Limb (tissue), 2 donors: ENCODE measurements around the gene COL20A1.
A peak's percentile ranks its signal among the peaks of the same experiment; 100 is the strongest.
"Not testable (repeated sequence)": the region's sequence is repeated elsewhere in the genome, so short reads cannot be mapped to it uniquely, and the experiment has no call there.

ENCODE experiments used
- DNase-seq, 2 donors: peaks; one replicate each; pipeline ENCODE4 v3.0.0-alpha.2; 2016; ENCODE audit errors: extremely low spot score in 2 of 2

The COL20A1 gene

DNA sequence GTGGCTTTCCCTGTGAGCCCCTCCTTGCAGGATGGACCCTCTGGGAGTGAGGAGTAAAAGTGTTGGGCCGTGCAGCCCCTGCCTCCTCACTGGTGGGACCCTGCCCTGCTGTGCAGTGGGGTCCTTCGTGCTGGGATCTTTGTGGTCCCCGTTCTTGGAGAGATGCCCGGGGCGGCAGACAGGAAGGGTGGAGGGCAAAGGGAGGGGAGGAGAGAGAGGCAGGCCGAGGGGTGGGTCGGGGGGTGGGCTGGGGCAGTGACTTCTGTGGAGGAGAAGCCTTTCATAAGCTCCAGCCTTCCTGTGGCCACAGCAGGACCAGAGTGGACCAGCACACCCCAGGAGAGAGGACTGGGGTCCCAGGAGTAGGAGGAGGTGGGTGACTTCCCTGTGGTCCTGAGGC, at the start of gene COL20A1:
Gene COL20A1, plus strand, starts transcription at position 283 of the 400 bp plus-strand sequence. CDS start 1,922 bp downstream, outside the sequence.
- no peak for DNase-seq

DNA sequence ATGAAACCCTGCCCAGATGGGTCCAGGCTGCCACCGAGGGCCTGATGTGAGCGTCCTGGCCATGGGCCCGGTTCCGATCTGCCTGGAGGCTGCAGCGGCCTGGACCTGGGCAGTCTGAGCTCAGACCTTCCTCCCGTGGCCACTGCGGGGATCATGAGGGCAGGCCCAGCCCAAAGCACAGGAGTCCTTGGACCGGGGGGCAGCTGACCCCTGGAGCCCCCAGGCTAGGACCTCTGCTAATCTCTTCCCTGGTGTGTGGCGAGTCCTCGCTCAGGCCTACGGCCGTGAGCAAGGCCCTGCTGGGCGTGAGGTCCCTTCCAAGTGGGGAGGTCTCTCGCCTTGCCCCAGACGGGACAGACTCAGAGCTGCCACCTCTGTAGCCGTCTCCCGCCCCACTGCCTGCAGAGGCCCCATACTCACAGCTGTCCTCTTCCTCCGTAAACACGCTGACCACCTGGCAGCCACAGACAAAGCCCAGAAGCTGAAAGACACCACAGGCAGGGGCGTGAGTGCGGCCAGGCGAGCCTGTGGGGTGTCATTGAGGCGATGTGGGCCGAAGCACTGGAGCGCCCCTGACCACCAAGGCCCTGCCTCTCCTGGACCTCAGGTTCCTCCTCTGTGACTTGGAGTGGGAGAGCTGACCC, 49.3 kb upstream of the COL20A1 start:
- no peak for DNase-seq

DNA sequence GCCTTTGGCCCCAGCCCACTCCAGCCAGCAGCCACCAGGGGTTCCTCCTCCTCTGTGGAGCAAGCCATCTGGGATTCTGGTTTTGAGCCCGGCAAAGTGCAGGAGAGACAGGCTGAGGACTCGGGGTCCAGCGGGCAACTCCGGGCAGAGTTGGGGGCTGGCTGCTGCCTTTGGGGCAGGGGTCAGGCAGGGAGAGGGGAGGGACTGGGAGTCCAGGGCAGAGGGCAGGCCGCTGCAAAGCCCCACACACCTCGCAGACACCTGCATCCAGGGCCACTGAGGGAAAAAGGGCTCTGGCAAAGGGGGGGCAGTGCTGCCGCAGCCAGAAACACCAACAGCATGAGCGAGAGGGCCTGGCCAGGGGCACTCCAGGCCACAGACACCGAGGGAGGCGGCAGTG, 48.5 kb upstream of the COL20A1 start:
- DNase-seq = no peak

DNA sequence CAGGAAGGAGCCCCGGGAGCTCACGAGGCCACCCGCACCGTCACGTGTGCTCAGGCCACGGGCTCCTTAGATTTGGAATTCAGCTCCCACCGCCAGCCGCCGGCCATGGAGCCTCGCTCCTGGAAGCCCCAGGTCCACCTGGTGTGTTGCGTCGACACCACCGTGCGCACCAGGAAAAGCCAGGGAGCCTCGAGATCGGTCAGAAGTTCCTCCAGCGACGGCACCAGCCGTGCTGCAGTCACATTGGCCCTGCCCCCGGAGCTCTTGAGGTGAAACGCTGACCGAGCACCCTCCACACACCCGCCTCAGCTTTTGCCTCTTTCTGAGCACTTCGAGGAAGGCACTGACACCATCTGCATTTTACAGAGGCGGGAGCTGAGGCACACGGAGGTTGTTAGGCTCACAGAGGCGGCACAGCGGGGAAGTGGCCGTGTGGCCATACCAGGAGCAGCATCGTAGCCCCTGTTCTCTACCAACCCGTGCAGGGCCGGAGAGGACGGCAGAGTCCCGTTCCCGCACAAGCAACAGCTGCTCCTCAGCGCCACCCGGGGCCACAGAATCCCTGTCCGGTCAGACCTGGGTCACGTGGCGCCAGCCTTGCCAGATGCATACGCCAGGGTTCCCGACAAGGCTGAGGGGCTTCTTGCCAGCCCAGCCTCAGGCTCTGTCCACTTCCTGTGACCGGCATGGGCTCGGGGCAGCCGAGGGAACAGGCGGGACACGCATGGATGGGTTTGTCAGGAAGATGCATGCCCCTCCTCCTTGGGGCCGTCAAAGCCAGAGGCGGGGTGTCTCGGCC, 46.3 kb upstream of the COL20A1 start:
- no peak for DNase-seq

DNA sequence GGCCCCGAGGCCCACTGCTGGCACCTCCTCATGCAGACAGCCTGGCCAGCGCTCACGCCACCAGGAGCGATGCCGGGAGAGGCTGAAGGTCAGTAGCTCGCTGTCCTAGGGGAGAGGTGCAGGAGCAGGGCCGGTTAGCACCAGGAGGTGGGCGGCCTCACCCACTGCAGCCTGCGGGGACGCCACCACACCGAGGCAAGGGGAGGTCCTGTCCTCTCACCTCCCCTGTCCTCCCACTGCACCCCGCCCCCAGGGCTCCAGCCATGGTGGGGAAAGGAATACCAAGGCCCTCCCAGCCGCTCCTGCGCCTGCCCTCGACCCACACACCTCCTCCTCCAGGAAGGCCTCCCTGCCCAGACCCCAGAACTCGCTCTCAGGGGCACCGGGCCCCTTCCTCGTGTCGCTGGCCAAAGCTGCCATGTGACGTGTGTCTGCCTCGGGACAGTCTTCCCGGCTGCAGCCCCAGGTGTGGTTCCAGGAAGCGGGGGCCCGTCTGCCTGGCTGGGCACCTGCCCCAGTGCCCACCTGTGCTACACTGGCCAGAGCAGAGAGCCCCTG, 45.2 kb upstream of the COL20A1 start:
- no peak for DNase-seq

DNA sequence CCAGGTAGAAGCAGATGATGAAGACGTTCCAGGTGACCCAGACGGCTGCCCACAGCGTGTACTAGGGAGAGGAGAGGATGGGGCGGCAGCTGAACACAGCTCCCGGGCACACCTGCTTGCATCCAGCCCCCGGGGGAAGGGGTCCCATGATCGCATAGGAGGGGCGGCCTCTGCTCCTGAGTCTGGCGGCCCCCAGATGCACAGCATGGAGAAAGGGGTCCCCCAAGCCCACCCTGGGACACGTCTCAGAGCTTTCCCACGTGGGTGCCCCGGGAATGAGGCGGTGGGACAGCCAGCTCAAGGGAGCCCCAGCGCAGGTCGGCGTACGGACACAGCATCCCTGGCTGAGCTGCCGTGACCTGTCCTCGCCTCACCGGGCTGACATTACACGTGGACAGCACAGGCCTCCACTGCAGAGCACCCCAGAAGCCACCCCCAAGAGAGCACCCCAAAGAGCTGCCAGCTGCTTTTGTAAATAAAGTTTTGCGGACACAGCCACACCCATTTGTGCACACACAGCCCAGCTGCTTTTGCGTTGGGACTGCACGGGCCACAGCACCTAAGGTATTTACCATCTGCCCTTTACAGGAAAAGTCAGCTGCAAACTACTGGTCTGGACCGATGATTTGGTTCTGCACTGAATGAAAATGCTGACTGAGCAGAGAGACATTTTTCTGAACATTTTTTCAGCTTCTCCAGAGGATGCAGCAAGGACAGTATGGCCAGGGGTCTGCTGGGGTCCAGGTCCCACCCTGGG, 44.0 kb upstream of the COL20A1 start:
- no peak for DNase-seq

DNA sequence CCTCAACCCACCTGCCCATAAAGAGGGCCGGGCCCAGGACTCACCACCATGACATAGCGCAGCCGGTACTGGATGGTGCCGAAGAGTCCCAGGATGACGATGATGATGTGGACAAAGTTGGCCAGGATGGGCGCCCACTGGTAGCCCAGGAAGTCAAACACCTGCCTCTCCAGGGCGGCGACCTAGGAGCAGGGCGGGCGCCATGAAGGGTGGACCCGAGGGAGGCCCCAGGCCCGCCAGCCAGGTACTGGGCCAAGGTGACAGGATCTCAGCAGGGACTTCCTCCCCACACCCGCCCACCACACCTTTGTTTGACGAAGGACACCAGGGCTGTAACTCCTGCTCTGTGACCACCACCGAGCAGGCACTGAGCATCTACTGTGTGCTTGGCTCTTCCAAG, 43.1 kb upstream of the COL20A1 start:
- DNase-seq = no peak

DNA sequence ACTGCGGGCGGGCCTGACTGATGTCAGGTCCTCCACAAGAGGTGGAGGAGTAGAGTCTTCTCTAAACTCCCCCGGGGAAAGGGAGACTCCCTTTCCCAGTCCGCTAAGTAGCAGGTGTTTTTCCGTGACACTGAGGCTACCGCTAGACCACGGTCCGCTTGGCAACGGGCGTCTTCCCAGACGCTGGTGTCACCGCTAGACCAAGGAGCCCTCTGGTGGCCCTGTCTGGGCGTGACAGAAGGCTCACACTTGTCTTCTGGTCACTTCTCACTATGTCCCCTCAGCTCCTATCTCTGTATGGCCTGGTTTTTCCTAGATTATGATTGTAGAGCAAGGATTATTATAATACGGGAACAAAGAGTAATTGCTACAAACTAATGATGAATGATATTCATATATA, 41.6 kb upstream of the COL20A1 start:
- DNase-seq = not testable (repeated sequence)

DNA sequence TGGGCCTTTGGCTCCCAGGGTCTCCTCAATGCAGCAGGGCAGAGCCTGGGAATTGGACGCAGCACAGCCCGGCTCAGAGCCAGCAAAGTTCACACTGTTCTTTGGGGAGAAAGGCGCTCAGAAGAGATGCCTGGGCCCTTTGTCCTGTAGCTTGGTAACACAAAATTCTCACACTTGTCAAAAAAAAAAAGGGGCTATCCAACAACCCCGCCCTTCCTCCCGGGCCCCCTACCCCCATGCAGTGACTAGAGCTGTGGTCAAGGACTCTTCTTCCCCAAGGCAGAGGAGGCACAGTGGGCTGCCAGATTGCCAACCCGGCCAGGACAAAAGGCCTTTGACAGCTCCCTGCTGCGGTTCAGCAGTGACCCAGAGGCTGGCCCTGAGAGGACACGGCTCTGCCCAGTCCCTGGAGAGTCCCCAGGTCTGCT, 40.7 kb upstream of the COL20A1 start:
- no peak for DNase-seq

DNA sequence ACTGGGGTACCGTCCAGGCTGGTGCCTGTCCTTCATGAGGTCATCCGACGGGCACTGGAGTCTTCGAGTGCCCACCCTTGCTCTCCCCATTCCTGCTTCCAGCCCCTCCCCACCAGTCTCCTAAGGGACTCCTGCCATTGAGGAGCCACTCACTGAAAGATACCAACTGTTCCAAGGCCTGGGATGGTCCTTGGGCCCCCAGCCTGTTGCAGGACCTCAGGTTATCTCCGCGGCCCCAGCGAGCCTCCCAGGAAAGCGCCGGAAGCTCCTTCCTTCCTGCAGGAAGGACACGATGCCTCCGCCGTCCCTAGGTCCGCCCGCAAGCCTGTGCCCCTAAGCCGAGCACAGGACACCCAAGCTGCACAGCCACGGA, 39.9 kb upstream of the COL20A1 start:
- DNase-seq = no peak

DNA sequence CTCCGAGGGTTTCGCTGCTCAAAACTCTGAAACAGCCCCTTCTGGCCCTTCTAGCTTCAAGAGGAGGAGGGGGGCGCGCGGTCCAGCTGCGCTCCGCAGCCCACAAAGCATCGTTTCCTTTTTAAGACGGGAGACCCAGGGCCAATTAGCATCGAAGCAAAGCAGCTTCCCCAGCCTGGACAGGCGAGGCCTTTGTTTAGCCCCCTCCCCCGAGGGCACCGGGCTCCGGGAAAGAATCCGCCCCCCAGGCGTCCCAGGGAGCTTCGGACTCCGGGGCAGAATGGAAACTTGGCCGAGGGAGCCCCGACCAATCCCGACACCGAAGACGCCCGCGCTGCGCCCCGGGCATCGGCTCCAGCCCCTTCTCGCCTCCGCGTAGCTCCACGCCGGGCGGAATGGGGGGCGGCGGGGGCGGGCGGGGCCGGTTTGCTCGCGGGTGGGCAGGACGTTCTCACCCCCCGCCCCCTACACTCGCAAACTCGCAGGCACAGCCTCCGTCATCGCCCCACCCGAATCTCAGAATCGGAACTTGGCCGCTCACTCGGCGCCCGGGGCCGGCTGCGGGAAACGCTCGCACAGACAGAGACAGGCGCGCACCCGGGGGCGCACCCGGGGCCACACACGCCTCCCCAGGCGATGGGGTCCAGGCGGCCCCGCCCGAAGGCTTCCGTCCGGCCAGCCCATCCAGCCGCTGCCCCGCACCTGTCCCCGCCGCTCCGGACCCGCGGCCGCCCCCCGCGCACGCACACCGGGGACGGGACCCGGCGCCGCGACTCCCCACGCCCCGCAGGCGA, 39.4 kb upstream of the COL20A1 start:
- DNase-seq = peak; percentile 32 to 82

DNA sequence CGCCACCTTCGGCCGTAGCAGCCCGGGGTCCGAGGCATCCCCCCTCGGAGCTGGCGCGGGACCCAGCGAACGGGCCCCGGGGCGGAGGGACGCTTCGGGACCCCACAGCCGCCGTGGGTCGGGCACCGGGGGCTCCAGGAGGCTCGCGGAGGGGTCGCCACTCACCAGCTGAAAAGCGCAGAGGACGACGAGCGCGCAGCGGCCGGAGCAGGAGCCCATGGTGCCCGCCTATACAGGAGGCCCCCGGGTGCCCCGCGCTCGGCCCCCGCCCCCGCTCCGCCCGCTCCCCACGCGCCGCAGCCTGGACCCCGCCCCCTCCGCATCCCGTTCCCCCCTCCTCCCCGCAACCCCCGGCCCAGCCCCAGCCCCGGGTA, 38.8 kb upstream of the COL20A1 start, which contains the start of gene NKAIN4:
Gene NKAIN4, minus strand, starts transcription at position 232 of the 374 bp plus-strand sequence. Its CDS starts 13 bp downstream, at position 219.
- peak in 1 of 2 donors; percentile 82 for DNase-seq

DNA sequence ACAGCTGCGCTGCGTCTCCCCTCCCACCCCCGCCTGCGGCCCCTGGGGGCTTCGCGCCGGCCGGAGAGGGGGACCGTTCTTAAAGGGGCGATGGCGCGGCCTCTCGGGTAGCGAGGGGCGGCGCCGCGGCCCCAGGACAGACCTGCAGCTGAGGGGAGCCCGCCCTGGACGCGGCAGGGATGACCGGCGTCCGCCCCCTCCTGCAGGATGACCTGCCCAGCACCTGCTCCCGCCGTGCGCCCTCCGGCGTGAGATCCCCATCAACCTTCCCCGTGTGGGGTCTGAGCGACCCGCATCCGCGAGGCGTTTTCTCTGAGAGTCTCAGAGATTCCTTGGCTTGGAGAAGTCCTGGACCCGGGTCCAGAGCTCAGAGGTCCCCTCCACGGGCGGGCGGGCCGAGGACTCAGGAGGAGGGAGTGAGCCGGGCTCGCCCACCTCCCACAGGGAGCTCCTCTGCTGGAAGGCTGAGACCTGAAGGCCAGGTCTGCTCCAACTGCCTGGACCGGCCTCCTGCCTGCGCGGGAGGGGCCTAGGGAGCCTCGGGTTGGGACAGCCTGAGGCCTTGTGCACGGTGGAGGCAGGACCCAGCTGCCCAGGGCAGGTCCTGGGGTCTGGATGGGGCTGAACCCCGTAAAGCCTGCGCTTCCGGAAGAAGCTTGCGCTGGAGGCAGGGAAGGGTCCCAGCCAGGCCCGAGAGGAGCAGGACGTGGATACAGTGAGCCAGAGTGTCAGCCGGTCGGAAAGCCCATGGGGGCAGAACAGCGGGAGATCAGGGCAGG, 38.2 kb upstream of the COL20A1 start:
- DNase-seq = no peak

DNA sequence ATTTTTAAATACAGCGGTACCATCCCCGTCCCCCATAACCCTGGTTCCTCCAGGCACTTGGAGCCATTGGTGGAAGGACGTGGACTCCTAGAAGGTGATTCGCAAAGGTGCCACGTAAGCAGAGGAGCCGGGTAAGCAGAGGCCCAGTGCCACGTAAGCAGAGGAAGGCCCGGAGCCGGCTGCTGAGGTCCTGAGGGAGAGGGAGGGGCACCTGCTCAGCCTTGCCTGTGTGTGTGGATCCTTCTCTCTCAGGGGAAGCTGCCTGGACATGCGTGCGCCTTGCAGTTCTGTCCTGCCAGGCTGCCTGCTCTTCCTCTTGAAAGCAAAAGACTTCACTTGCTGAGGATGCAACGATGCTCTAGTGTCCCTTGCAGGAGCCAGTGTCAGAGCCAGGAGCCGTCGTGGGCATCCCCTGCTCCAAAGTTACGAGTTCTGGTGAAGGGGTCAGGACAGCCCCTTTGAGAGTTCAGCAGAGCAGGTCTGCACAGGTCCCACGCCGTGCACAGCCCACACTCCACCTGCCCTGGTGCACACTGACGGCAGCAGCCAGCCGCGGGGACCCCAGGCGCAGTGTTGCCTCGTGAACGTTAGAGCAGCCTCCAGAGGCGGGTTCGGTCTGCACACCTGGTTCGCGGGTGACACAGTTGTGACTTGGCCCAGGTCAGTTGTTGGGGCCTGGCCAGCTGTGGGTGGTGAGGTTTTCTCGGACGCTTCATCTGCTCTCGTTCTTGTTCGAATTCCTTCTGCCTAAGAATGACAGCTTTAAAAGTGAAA, 36.9 kb upstream of the COL20A1 start:
- no peak for DNase-seq

DNA sequence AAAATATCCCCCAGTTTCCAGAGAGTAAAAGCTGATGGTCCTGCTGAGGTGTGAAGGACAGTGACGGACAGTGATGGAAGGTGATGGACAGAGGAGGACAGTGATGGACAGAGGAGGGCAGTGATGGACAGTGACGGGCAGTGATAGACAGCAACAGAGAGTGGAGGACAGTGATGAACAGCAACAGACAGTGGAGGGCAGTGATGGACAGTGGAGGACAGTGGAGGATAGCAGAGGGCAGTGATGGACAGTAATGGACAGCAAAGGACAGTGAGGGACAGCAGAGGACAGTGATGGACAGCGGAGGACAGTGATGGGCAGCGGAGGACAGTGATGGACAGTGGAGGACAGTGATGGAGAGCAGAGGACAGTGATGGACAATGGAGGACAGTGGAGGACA, 36.0 kb upstream of the COL20A1 start:
- DNase-seq = no peak

DNA sequence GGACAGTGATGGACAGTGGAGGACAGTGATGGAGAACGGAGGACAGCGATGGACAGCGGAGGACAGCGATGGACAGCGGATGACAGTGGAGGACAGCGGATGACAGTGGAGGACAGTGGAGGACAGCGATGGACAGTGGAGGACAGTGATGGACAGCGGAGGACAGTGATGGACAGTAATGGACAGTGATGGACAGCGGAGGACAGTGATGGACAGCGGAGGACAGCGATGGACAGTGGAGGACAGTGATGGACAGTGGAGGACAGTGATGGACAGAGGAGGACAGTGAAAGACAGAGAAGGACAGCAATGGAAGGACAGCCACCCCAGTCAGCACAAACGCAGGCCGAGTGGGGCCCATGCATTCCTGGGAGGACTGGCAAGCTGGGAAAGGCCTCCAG, 35.4 kb upstream of the COL20A1 start:
- DNase-seq = no peak

DNA sequence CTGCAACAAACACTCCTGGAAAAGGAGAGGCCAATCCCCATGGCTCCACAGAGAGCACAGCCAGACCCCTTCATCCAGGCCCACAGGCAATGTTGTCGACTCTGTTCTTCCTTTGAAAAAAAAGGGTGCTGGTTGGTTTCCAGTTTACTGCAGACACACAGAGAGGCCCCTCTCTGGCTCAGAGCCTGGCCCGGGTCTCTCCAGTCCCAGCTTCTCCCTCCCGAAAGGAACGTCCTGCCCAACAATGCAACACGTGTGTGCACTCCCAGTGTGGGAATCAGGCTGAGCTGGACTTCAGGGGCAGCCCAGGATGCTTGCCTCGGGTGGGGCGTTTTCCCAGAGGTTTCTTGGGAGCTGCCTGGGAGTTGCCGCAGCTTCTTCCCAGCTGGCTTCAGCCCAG, 34.2 kb upstream of the COL20A1 start:
- peak in 1 of 2 donors; percentile 45 for DNase-seq

DNA sequence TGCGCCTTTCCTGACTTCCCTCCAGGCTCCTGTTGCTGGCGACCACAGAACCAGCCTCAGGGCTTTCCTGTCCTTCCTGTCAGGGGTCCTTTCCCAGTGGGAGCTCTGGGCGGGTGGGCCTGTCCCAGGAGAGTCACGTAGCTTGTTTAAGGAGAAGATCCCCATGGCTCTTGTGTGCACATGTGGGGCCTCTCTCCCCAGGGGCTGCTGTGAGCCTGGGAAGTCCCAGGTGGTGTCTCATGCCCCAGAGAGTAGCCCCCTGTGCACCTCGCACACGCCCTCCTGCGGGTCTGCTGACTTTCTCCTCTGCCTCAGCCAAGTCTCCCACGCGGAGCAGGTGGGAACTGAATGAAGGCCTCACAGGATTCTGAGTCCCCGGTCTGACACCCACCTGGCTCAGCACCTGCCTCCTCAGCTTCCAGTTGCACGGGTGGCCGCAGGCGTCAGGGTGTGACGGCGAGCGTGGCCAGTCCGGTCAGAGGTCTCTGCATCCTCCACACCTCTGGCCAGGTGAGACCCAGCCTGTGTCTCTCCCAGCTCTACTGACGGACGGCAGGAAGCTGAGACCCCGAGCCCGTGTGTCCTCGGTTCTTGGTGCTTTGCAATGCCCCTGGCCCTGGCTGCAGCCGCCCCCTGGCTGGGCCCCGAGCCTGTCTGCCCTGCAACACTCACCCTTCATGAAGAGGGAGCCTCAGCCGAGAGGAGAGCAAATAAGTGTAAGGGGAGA, 33.1 kb upstream of the COL20A1 start:
- DNase-seq = no peak

DNA sequence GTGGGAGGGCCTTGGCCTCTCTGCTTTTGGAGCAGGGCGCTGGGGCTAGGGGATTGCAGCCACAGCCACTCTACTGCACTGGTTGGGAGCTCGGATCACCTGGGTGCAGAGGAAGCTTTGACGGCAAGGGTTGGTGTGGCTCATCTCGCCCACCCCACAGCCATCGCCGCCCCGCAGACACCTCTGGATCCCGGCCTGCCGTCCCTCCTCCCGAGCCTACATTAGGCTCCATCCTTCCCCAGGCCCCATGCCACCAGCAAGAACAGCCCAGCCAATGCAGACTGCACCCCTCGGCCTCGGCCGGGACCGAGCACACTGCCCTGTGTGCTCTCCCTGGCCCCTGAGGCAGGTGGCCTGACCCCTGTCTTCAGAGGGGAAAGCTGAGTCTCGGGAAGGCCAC, 32.5 kb upstream of the COL20A1 start:
- DNase-seq = no peak
